Cardiac muscle cell (in vitro differentiated cells and primary cell): ENCODE measurements around the gene NUCKS1. TPM values are rescaled to one million over a fixed set of nuclear protein-coding genes. Genes with fewer than 3 reads are reported as not detected.

Experiments
- DNase-seq, 2 donors: peaks; one replicate each; pipeline versions ENCODE4 v3.0.0 to v3.0.0-alpha.2; 2010 to 2017; ENCODE audit warnings: low read depth in 1 of 2, low spot score in 1 of 2
- H3K27ac ChIP-seq: fragments of 200-600 bp; sonication (generic); 2 replicates; pipeline ENCODE4 v1.5.1; 2016
- H3K27me3 ChIP-seq: fragments of 200-600 bp; sonication (generic); 2 replicates; pipeline ENCODE4 v1.6.0; 2016; ENCODE audit warnings: control low read depth
- H3K36me3 ChIP-seq: fragments of 200-600 bp; sonication (generic); 2 replicates; pipeline ENCODE4 v1.5.1; 2016; ENCODE audit warnings: control low read depth
- H3K4me1 ChIP-seq: fragments of 200-600 bp; sonication (generic); 2 replicates; pipeline ENCODE4 v1.8.1; 2017; ENCODE audit warnings: low read depth, mild to moderate bottlenecking, mixed run types
- H3K4me3 ChIP-seq: fragments of 200-600 bp; sonication (generic); 2 replicates; pipeline ENCODE4 v1.5.1; 2016; ENCODE audit warnings: mild to moderate bottlenecking
- H3K9me3 ChIP-seq: fragments of 200-600 bp; sonication (generic); 2 replicates; pipeline ENCODE4 v1.5.1; 2017; ENCODE audit warnings: low read depth, mild to moderate bottlenecking, control low read depth
- CTCF ChIP-seq: IDR thresholded peaks from 2 replicates; pipeline ENCODE4 v1.5.1; 2012; ENCODE audit warnings: low read depth, mild to moderate bottlenecking, low read length
- polyA plus RNA-seq: library from polyadenylated mRNA; unstranded; fragments of >200 nt; fragmentation: Nextera tagmentation; extraction: Ambion mirVana; gene quantifications from 2 replicates; pipeline ENCODE4 v1.2.1, GENCODE V29; 2016
- total RNA-seq: library from RNA; depleted of rRNA; stranded (reverse); fragments of >200 nt; gene quantifications from 2 replicates; pipeline ENCODE4 v1.2.3, GENCODE V29; 2016

Gene NUCKS1
- total and polyA plus RNA-seq, 2 experiments from 2014 or later = 47.0 to 175 TPM

GRCh38 chr1:205676597-205676996 lies 73.4 kb downstream of the NUCKS1 start:
- H3K27me3 ChIP-seq = no peaks in the 10 kb centered on the region
- no peak overlapping the region for H3K27ac ChIP-seq
- peaks cover 24% of the 10 kb centered on the region for H3K4me1 ChIP-seq
- no peak for DNase-seq
- no peak overlapping the region for H3K4me3 ChIP-seq
- no peaks in the 10 kb centered on the region for H3K36me3 ChIP-seq
- no peak for TF ChIP-seq CTCF
- no peaks in the 10 kb centered on the region for H3K9me3 ChIP-seq

GRCh38 chr1:205676002-205676401 lies 74.0 kb downstream of the NUCKS1 start:
- no peak for DNase-seq
- H3K4me3 ChIP-seq = no peak overlapping the region
- H3K27me3 ChIP-seq = no peaks in the 10 kb centered on the region
- no peaks in the 10 kb centered on the region for H3K36me3 ChIP-seq
- H3K9me3 ChIP-seq = no peaks in the 10 kb centered on the region
- no peak for TF ChIP-seq CTCF
- H3K27ac ChIP-seq = no peak overlapping the region
- H3K4me1 ChIP-seq = peaks cover 28% of the 10 kb centered on the region

- Histone ChIP-seq H3K27me3 (no peaks in the 10 kb centered on the region), H3K4me1 (peaks cover 35% of the 10 kb centered on the region), H3K9me3 (no peaks in the 10 kb centered on the region), H3K36me3 (no peaks in the 10 kb centered on the region), H3K27ac (no peak overlapping the region), H3K4me3 (no peak overlapping the region)
- no peak for TF ChIP-seq CTCF
- DNase-seq = no peak
These were observed 74.7 kb downstream of the NUCKS1 start for GRCh38 chr1:205675247-205675646.

- H3K27me3 ChIP-seq = no peaks in the 10 kb centered on the region
- no peaks in the 10 kb centered on the region for H3K9me3 ChIP-seq
- no peak overlapping the region for H3K4me3 ChIP-seq
- peaks cover 32% of the 10 kb centered on the region for H3K4me1 ChIP-seq
- TF ChIP-seq CTCF = no peak
- peak overlapping the region; percentile 52 for H3K27ac ChIP-seq
- no peak for DNase-seq
- no peaks in the 10 kb centered on the region for H3K36me3 ChIP-seq
These were observed 77.0 kb downstream of the NUCKS1 start for GRCh38 chr1:205672970-205673369.

- H3K9me3 ChIP-seq = no peaks in the 10 kb centered on the region
- H3K27me3 ChIP-seq = no peaks in the 10 kb centered on the region
- H3K27ac ChIP-seq = peak overlapping the region; percentile 52
- TF ChIP-seq CTCF = no peak
- DNase-seq = no peak
- H3K4me1 ChIP-seq = peaks cover 31% of the 10 kb centered on the region
- no peak overlapping the region for H3K4me3 ChIP-seq
- H3K36me3 ChIP-seq = no peaks in the 10 kb centered on the region
These were observed 77.5 kb downstream of the NUCKS1 start for GRCh38 chr1:205672395-205672889.
